Measurements from ENCODE around the gene FGFBP3. TPM values are rescaled to one million over a fixed set of nuclear protein-coding genes. Genes with fewer than 3 reads are reported as not detected.

The FGFBP3 gene
- total and polyA plus RNA-seq, 2 donors (not counting 1 experiment from before 2014, with no cell fraction given): 0.58 to 3.4 TPM

GRCh38 chr10:91910467-91910866, 1.2 kb upstream of the FGFBP3 start:
- Mint-ChIP-seq H3K27ac (no peak overlapping the region), H3K4me1 (peaks cover 18% of the 10 kb centered on the region), H3K4me3 (no peak overlapping the region), H3K27me3 (peaks cover 10% of the 10 kb centered on the region), H3K9me3 (ENCODE audit: insufficient read depth) (no peaks in the 10 kb centered on the region)
- no peak overlapping the region for H3K4me3 ChIP-seq (ENCODE audit: control extremely low read depth in 1 of 5, extremely low read depth in 1 of 5, insufficient read depth in 1 of 5, low read depth in 2 of 5, low read length in 4 of 5)
- H3K9me3 ChIP-seq (ENCODE audit: control extremely low read depth in 1 of 3, control insufficient read depth in 2 of 3, insufficient read depth in 1 of 3, low read length in 2 of 3): no peaks in the 10 kb centered on the region
- H2AFZ ChIP-seq (ENCODE audit: insufficient read depth, low read depth, low read length, poor library complexity, severe bottlenecking): no peak overlapping the region
- H4K20me1 ChIP-seq (ENCODE audit: control insufficient read depth, insufficient read depth, low read length, poor library complexity, severe bottlenecking): no peaks in the 10 kb centered on the region
- no peaks in the 10 kb centered on the region for H3K27me3 ChIP-seq (replicated peaks in 1 of 4; ENCODE audit: control extremely low read depth in 1 of 4, control insufficient read depth in 3 of 4, insufficient read depth in 4 of 4, low read length in 3 of 4)
- 90% methylated on average over 2 of the region's 4 CpGs for WGBS (ENCODE audit: insufficient coverage)
- no peak for TF ChIP-seq EZH2 (IDR thresholded peaks at IDR 0.05; ENCODE audit: borderline replicate concordance, insufficient read depth, low read depth, low read length, poor library complexity, severe bottlenecking)
- no peak for TF ChIP-seq CTCF (IDR thresholded peaks at IDR 0.05)
- ATAC-seq (ENCODE audit: low read depth) (no peak), DNase-seq (no peak)
- no peaks in the 10 kb centered on the region for H3K36me3 ChIP-seq (replicated peaks in 1 of 2; ENCODE audit: control extremely low read depth in 1 of 2, control insufficient read depth in 1 of 2, extremely low read depth in 1 of 2, insufficient read depth in 2 of 2, low read length in 1 of 2)
- intact Hi-C loops (cut with micrococcal nuclease): loop anchor here (5.0 to 10.0 kb wide), 4 partner anchors 43 to 1158 kb away; partner anchors contain the start of genes PPP1R3C and RPP30
- H3K79me2 ChIP-seq (ENCODE audit: control insufficient read depth, insufficient read depth, low read length): no peaks in the 10 kb centered on the region
- ChIA-PET CTCF (interaction anchor here (0.7 to 3.9 kb wide), 4 partner anchors 12 to 612 kb away, joined by 3 to 54 read pairs (median 4); partner anchors contain the start of gene BTAF1), POLR2A (no interaction called here)
- H3K4me1 ChIP-seq (ENCODE audit: control insufficient read depth in 2 of 2, insufficient read depth in 2 of 2, low read length in 2 of 2): peaks cover 10 to 11% of the 10 kb centered on the region in 2 donors
- H3K4me2 ChIP-seq (replicated peaks; ENCODE audit: low read depth, low read length, poor library complexity, severe bottlenecking): no peak overlapping the region
- no peak overlapping the region for H3K27ac ChIP-seq (ENCODE audit: low read length in 2 of 2)
- no peak overlapping the region for H3K9ac ChIP-seq (ENCODE audit: low read length)

- peak; percentile 87 for DNase-seq
- Histone ChIP-seq H4K20me1 (ENCODE audit: control insufficient read depth, insufficient read depth, low read length, poor library complexity, severe bottlenecking) (no peaks in the 10 kb centered on the region), H3K27me3 (replicated peaks in 1 of 4; ENCODE audit: control extremely low read depth in 1 of 4, control insufficient read depth in 3 of 4, insufficient read depth in 4 of 4, low read length in 3 of 4) (no peaks in the 10 kb centered on the region), H3K9me3 (ENCODE audit: control extremely low read depth in 1 of 3, control insufficient read depth in 2 of 3, insufficient read depth in 1 of 3, low read length in 2 of 3) (no peaks in the 10 kb centered on the region), H3K4me3 (ENCODE audit: control extremely low read depth in 1 of 5, extremely low read depth in 1 of 5, insufficient read depth in 1 of 5, low read depth in 2 of 5, low read length in 4 of 5) (peak overlapping the region; percentile 61 to 75 (median 69)), H3K4me2 (replicated peaks; ENCODE audit: low read depth, low read length, poor library complexity, severe bottlenecking) (peak overlapping the region; percentile 96), H2AFZ (ENCODE audit: insufficient read depth, low read depth, low read length, poor library complexity, severe bottlenecking) (peak overlapping the region; percentile 89), H3K36me3 (replicated peaks in 1 of 2; ENCODE audit: control extremely low read depth in 1 of 2, control insufficient read depth in 1 of 2, extremely low read depth in 1 of 2, insufficient read depth in 2 of 2, low read length in 1 of 2) (no peaks in the 10 kb centered on the region), H3K4me1 (ENCODE audit: control insufficient read depth in 2 of 2, insufficient read depth in 2 of 2, low read length in 2 of 2) (peaks cover 10 to 11% of the 10 kb centered on the region in 2 donors), H3K79me2 (ENCODE audit: control insufficient read depth, insufficient read depth, low read length) (no peaks in the 10 kb centered on the region), H3K27ac (ENCODE audit: low read length in 2 of 2) (peak overlapping the region; percentile 9 to 52), H3K9ac (ENCODE audit: low read length) (peak overlapping the region; percentile 75)
- CTCF ChIA-PET: interaction anchor here (0.8 to 2.5 kb wide), 14 partner anchors 9 to 997 kb away, joined by 3 to 25 read pairs (median 4); partner anchors contain the start of gene BTAF1
- Mint-ChIP-seq H3K4me1 (peaks cover 18% of the 10 kb centered on the region), H3K9me3 (ENCODE audit: insufficient read depth) (no peaks in the 10 kb centered on the region), H3K27me3 (peaks cover 7% of the 10 kb centered on the region), H3K4me3 (peak overlapping the region; percentile 96), H3K27ac (peak overlapping the region; percentile 93)
- POLR2A ChIA-PET: interaction anchor here (0.7 to 2.6 kb wide), 3 partner anchors 11 to 518 kb away, joined by 3 to 9 read pairs (median 4); partner anchors contain the start of gene BTAF1
- intact Hi-C loops (cut with micrococcal nuclease): loop anchor here (1.0 to 5.0 kb wide), 4 partner anchors 15 to 706 kb away; partner anchors contain the start of genes BTAF1 and TNKS2
- peak; percentile 83 for ATAC-seq (ENCODE audit: low read depth)
- TF ChIP-seq CTCF (IDR thresholded peaks at IDR 0.05) (peak; percentile 45), EZH2 (IDR thresholded peaks at IDR 0.05; ENCODE audit: borderline replicate concordance, insufficient read depth, low read depth, low read length, poor library complexity, severe bottlenecking) (no peak)
- WGBS (ENCODE audit: insufficient coverage): under 1% methylated on average over 93 of the region's 93 CpGs
Observed at GRCh38 chr10:91908337-91909116, 759 bp downstream of the FGFBP3 start.
